Activated naive CD8-positive, alpha-beta T cell (primary cell): ENCODE data around the gene GAS7.

Source experiments
- H3K27ac Mint-ChIP-seq: one replicate; pipeline ENCODE4 v1.8.0; 2021; ENCODE audit warnings: mixed read lengths
- H3K27me3 Mint-ChIP-seq: one replicate; pipeline ENCODE4 v1.8.0; 2021; ENCODE audit warnings: mixed read lengths
- H3K36me3 Mint-ChIP-seq: one replicate; pipeline ENCODE4 v1.8.0; 2021; ENCODE audit warnings: mixed read lengths
- H3K4me1 Mint-ChIP-seq: one replicate; pipeline ENCODE4 v1.8.0; 2021; ENCODE audit warnings: low read depth, mixed read lengths
- H3K4me3 Mint-ChIP-seq: one replicate; pipeline ENCODE4 v1.8.0; 2021; ENCODE audit warnings: mild to moderate bottlenecking, mixed read lengths
- H3K9me3 Mint-ChIP-seq: one replicate; pipeline ENCODE4 v1.8.0; 2021; ENCODE audit warnings: low read depth, mixed read lengths

GAS7 gene

GRCh38 chr17:9986754-9987382 lies 211.5 kb downstream of the GAS7 start:
- Mint-ChIP-seq H3K4me3 (no peak overlapping the region), H3K27me3 (peaks cover 3% of the 10 kb centered on the region), H3K27ac (no peak overlapping the region), H3K9me3 (no peaks in the 10 kb centered on the region), H3K36me3 (no peaks in the 10 kb centered on the region), H3K4me1 (no peaks in the 10 kb centered on the region)

- no peak overlapping the region for H3K4me3 Mint-ChIP-seq
- H3K27ac Mint-ChIP-seq: no peak overlapping the region
- no peaks in the 10 kb centered on the region for H3K9me3 Mint-ChIP-seq
- H3K4me1 Mint-ChIP-seq: no peaks in the 10 kb centered on the region
- H3K27me3 Mint-ChIP-seq: peaks cover 3% of the 10 kb centered on the region
- H3K36me3 Mint-ChIP-seq: no peaks in the 10 kb centered on the region
Observed at GRCh38 chr17:9985646-9986045, 212.8 kb downstream of the GAS7 start.

DNA sequence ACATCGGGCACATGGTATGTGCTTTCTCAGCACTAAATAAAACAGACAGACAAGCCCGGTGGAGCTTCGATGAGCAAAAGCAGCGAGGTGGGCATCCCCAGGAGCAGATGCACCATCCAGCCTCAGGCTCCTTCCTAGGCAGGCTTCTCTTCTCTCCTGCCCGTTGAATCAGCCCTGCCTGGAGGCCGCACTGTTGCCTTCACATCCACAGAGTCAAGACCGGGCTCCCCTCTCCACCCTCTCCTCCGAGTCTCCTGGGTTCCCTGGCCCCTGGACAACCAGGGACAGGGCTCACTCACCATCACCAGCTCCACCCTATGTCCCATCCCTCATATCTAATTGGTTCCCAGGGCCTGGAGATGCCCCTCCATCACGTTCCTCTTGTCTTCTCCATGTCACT lies 213.6 kb downstream of the GAS7 start:
- Mint-ChIP-seq H3K4me1 (no peaks in the 10 kb centered on the region), H3K4me3 (no peak overlapping the region), H3K27me3 (peaks cover 3% of the 10 kb centered on the region), H3K9me3 (no peaks in the 10 kb centered on the region), H3K27ac (no peak overlapping the region), H3K36me3 (no peaks in the 10 kb centered on the region)

GRCh38 chr17:9982159-9982558 lies 216.2 kb downstream of the GAS7 start:
- Mint-ChIP-seq H3K4me3 (no peak overlapping the region), H3K36me3 (no peaks in the 10 kb centered on the region), H3K9me3 (no peaks in the 10 kb centered on the region), H3K27ac (no peak overlapping the region), H3K27me3 (no peaks in the 10 kb centered on the region), H3K4me1 (no peaks in the 10 kb centered on the region)

DNA sequence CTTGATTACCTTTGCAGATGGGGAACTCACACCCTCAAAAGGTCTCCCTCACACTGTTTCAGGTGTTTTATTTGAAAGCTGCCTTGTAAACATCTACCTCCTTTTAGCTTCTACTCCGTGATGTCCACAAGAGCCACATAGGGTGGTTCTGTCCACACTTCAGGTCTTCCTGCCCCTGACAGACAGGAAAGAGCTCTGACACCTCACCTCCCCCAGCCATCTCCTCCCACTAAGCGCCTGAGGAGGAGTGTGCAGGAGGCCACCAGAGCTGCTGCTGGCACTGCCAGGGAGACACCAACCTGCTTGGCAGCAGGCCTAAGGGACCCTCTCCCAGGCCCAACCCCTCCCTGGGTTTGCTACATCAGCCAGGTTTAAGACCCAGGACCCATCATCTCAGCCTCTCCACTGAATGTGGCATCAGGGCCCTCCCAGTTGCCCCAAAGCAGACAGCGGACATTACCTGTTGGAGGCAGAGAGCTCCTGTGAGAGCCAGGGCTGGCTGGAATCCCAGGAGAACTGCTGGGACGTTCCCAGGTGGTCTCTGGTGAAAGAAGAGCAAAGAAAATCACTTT lies 217.0 kb downstream of the GAS7 start:
- no peaks in the 10 kb centered on the region for H3K4me1 Mint-ChIP-seq
- H3K9me3 Mint-ChIP-seq: no peaks in the 10 kb centered on the region
- H3K27me3 Mint-ChIP-seq: no peaks in the 10 kb centered on the region
- H3K4me3 Mint-ChIP-seq: no peak overlapping the region
- no peaks in the 10 kb centered on the region for H3K36me3 Mint-ChIP-seq
- H3K27ac Mint-ChIP-seq: no peak overlapping the region

- Mint-ChIP-seq H3K36me3 (no peaks in the 10 kb centered on the region), H3K27ac (no peak overlapping the region), H3K9me3 (no peaks in the 10 kb centered on the region), H3K27me3 (no peaks in the 10 kb centered on the region), H3K4me1 (no peaks in the 10 kb centered on the region), H3K4me3 (no peak overlapping the region)
Observed at GRCh38 chr17:9979463-9979995, 218.9 kb downstream of the GAS7 start.

DNA sequence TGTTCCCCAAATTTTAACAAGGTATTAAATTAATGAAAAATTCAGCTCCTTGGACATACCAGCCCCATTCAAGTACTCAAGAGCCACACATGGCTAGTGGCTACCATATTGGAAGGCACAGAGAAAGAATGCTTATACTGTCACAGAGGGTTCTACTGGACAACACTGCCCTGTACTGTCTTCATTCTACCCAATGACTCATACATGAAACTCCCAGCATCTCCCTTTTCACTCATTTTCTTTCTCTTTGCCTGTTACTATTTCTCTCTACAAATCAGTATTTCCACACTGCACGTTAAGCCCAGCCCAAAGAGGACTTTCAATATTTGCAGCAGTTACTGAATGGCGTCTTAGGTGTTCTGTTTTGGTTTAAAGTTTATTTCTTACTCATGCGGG lies 221.2 kb downstream of the GAS7 start:
- H3K27me3 Mint-ChIP-seq: no peaks in the 10 kb centered on the region
- H3K27ac Mint-ChIP-seq: no peak overlapping the region
- H3K9me3 Mint-ChIP-seq: no peaks in the 10 kb centered on the region
- no peaks in the 10 kb centered on the region for H3K4me1 Mint-ChIP-seq
- H3K4me3 Mint-ChIP-seq: no peak overlapping the region
- no peaks in the 10 kb centered on the region for H3K36me3 Mint-ChIP-seq

DNA sequence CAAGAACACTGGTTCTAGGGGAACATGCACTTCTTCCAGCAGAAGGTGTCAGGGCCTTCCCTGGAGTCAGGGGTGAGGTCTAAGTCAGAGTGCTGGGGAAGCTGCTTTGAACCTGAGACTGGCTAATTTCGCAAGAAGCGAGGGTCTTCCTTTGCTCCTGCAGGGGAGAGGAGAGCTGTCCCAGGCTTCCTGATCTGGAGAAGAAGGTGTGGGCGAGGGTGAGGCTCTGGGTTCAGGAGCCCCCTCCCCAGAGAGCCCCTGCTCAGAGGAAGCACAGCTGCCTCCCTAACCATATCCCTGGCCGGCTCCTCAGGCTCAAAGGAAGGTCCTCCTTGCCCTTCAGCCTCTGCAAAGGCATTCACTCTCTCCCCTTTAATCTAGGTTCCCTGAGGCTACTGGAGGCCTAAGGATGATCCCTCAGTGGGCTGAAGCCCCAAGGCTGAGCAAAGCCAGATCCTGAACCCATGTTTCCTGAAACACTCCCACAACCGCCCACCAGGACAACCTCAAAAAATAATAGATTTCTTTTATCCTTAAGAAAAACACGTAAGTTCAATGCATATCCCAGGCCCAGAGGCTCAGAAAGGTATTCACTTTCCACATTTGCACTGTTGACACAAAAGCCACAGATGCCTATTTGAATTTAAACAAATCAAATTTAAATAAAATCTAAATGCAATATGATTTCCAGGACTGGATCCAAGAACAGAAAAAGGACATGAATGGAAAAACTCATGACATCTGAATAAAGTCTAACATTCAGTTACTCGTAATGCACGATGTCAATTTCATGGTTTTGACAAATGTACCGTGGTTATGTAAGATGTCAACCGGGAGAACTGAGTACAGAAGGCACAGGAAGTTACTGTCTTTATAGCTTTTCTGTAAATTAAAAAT lies 221.9 kb downstream of the GAS7 start:
- Mint-ChIP-seq H3K4me1 (no peaks in the 10 kb centered on the region), H3K4me3 (no peak overlapping the region), H3K27me3 (no peaks in the 10 kb centered on the region), H3K36me3 (no peaks in the 10 kb centered on the region), H3K27ac (no peak overlapping the region), H3K9me3 (no peaks in the 10 kb centered on the region)

DNA sequence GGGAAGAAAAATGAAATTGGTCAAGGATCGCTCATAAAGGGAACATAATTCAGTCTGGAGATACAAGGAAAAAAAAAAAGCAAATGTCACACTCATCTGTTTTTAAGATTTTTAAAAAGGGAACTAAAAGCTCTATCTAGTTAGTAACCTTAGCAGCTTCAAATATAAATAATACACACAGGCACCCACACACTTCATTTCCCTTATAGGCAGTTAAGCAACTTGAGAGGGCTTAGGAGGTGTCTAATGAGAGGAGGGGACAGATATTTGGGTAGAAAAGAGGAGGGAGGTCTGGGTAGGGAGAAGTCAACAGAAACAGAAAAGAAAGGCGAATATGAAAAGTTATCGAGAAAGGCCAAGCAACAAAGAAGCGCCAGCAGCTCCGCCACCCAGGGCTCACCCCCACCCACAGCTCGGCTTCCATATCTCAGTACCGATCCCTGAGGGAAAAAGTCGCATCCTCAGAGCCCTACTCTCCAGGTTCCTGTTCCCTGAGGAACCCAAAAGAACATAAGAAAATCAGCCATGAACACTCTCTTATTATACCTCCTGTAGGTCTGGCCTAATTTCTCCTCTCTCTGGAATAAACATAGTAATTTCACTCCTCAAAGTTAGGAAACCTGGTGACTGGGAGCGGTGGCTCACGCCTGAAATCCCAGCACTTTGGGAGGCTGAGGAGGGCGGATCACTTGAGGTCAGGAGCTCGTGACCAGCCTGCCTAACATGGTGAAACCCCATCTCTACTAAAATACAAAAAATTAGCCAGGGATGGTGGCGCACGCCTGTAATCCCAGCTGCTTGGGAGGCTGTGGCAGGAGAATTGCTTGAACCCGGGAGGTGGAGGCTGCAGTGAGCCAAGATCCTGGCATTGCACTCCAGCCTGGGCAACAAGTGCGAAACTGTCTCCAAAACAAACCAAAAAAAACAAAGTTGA lies 223.7 kb downstream of the GAS7 start:
- Mint-ChIP-seq H3K4me1 (no peaks in the 10 kb centered on the region), H3K9me3 (no peaks in the 10 kb centered on the region), H3K27me3 (no peaks in the 10 kb centered on the region), H3K4me3 (no peak overlapping the region), H3K27ac (no peak overlapping the region), H3K36me3 (no peaks in the 10 kb centered on the region)

GRCh38 chr17:9973669-9974447 lies 224.5 kb downstream of the GAS7 start:
- no peaks in the 10 kb centered on the region for H3K36me3 Mint-ChIP-seq
- H3K27me3 Mint-ChIP-seq: no peaks in the 10 kb centered on the region
- H3K4me1 Mint-ChIP-seq: no peaks in the 10 kb centered on the region
- H3K27ac Mint-ChIP-seq: no peak overlapping the region
- no peak overlapping the region for H3K4me3 Mint-ChIP-seq
- H3K9me3 Mint-ChIP-seq: no peaks in the 10 kb centered on the region

GRCh38 chr17:9971991-9972390 lies 226.4 kb downstream of the GAS7 start:
- Mint-ChIP-seq H3K4me1 (no peaks in the 10 kb centered on the region), H3K27me3 (no peaks in the 10 kb centered on the region), H3K36me3 (no peaks in the 10 kb centered on the region), H3K27ac (no peak overlapping the region), H3K9me3 (no peaks in the 10 kb centered on the region), H3K4me3 (no peak overlapping the region)

- no peak overlapping the region for H3K4me3 Mint-ChIP-seq
- H3K27ac Mint-ChIP-seq: no peak overlapping the region
- no peaks in the 10 kb centered on the region for H3K4me1 Mint-ChIP-seq
- no peaks in the 10 kb centered on the region for H3K36me3 Mint-ChIP-seq
- H3K9me3 Mint-ChIP-seq: no peaks in the 10 kb centered on the region
- H3K27me3 Mint-ChIP-seq: no peaks in the 10 kb centered on the region
Observed at GRCh38 chr17:9969301-9969935, 229.0 kb downstream of the GAS7 start.

- H3K27me3 Mint-ChIP-seq: no peaks in the 10 kb centered on the region
- H3K36me3 Mint-ChIP-seq: no peaks in the 10 kb centered on the region
- no peak overlapping the region for H3K4me3 Mint-ChIP-seq
- H3K27ac Mint-ChIP-seq: no peak overlapping the region
- no peaks in the 10 kb centered on the region for H3K9me3 Mint-ChIP-seq
- no peaks in the 10 kb centered on the region for H3K4me1 Mint-ChIP-seq
Observed at GRCh38 chr17:9968881-9969280, 229.5 kb downstream of the GAS7 start.
